ENCODE measurements around the gene KCNAB3. TPM values are rescaled to one million over a fixed set of nuclear protein-coding genes. Genes with fewer than 3 reads are reported as not detected.

Gene KCNAB3
- total RNA-seq, 1 donor from 2014 or later = 2.6 TPM

GRCh38 chr17:7887482-7888183 lies 42.0 kb downstream of the KCNAB3 start:
- H3K36me3 Mint-ChIP-seq (ENCODE audit: unreplicated experiment) = peaks cover 21% of the 10 kb centered on the region
- peaks cover 3% of the 10 kb centered on the region for H3K4me1 Mint-ChIP-seq (ENCODE audit: unreplicated experiment)
- H3K9me3 Mint-ChIP-seq (ENCODE audit: unreplicated experiment) = no peaks in the 10 kb centered on the region
- H3K27ac Mint-ChIP-seq (ENCODE audit: unreplicated experiment) = no peak overlapping the region
- no peaks in the 10 kb centered on the region for H3K27me3 Mint-ChIP-seq (ENCODE audit: unreplicated experiment)
- DNase-seq (ENCODE audit: extremely low spot score, unreplicated experiment) = peak; percentile 98
- H3K4me3 Mint-ChIP-seq (ENCODE audit: unreplicated experiment) = no peak overlapping the region
- TF ChIP-seq CTCF (IDR thresholded peaks at IDR 0.05) = no peak

GRCh38 chr17:7887038-7887481 lies 42.6 kb downstream of the KCNAB3 start:
- H3K36me3 Mint-ChIP-seq (ENCODE audit: unreplicated experiment) = peaks cover 20% of the 10 kb centered on the region
- TF ChIP-seq CTCF (IDR thresholded peaks at IDR 0.05) = peak; percentile 31
- no peak overlapping the region for H3K4me3 Mint-ChIP-seq (ENCODE audit: unreplicated experiment)
- peaks cover 3% of the 10 kb centered on the region for H3K4me1 Mint-ChIP-seq (ENCODE audit: unreplicated experiment)
- H3K9me3 Mint-ChIP-seq (ENCODE audit: unreplicated experiment) = no peaks in the 10 kb centered on the region
- H3K27me3 Mint-ChIP-seq (ENCODE audit: unreplicated experiment) = no peaks in the 10 kb centered on the region
- no peak for DNase-seq (ENCODE audit: extremely low spot score, unreplicated experiment)
- no peak overlapping the region for H3K27ac Mint-ChIP-seq (ENCODE audit: unreplicated experiment)

GRCh38 chr17:7886227-7887037 lies 43.2 kb downstream of the KCNAB3 start:
- Mint-ChIP-seq H3K9me3 (ENCODE audit: unreplicated experiment) (no peaks in the 10 kb centered on the region), H3K4me1 (ENCODE audit: unreplicated experiment) (peaks cover 3% of the 10 kb centered on the region), H3K36me3 (ENCODE audit: unreplicated experiment) (peaks cover 15% of the 10 kb centered on the region), H3K27me3 (ENCODE audit: unreplicated experiment) (no peaks in the 10 kb centered on the region), H3K27ac (ENCODE audit: unreplicated experiment) (no peak overlapping the region), H3K4me3 (ENCODE audit: unreplicated experiment) (no peak overlapping the region)
- TF ChIP-seq CTCF (IDR thresholded peaks at IDR 0.05) = no peak
- no peak for DNase-seq (ENCODE audit: extremely low spot score, unreplicated experiment)

DNA sequence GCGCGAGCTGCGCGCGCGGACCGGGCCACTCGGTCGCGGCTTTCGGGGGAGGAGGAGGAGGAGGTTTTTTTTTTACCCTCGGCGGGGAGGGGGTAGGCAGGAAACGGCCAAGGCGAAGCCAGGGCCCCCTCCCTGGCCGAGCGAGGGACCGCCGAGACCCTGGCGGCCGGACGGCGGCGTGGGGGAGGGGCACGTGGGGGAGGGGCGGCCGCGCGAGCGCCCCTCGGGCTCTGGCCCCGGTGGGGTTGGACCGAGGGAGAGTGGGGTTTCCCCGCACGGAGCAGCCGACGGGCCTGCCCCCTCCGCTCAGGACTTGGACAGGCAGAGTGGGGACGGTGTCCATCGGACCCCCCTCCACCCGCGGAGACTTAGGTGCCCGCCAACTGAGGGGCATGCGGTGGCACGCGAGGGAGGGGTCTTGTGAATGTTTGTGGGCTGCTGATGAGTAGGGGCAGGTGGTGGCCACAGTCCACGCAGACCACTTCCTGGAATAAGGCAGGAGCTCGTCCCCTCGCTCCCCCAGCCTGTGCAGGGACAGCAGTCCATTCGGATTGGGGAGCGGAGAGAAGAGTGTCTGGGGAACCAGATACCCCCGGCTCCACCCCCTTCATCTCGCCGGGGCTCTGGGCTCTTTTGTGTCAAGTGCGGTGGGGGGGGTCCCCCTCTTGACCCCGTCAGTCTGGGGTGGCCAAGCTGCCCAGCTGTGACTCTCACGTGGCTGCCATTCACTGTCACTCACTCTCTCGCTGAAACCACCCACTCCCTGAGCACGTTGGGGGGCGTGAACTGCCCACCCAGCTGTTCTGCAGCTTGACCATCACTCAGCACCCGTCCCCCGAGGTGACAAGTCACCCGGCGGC lies 44.1 kb downstream of the KCNAB3 start:
- peak overlapping the region; percentile 60 for H3K27ac Mint-ChIP-seq (ENCODE audit: unreplicated experiment)
- no peak for DNase-seq (ENCODE audit: extremely low spot score, unreplicated experiment)
- peaks cover 9% of the 10 kb centered on the region for H3K36me3 Mint-ChIP-seq (ENCODE audit: unreplicated experiment)
- no peaks in the 10 kb centered on the region for H3K9me3 Mint-ChIP-seq (ENCODE audit: unreplicated experiment)
- H3K27me3 Mint-ChIP-seq (ENCODE audit: unreplicated experiment) = no peaks in the 10 kb centered on the region
- peaks cover 3% of the 10 kb centered on the region for H3K4me1 Mint-ChIP-seq (ENCODE audit: unreplicated experiment)
- H3K4me3 Mint-ChIP-seq (ENCODE audit: unreplicated experiment) = no peak overlapping the region
- no peak for TF ChIP-seq CTCF (IDR thresholded peaks at IDR 0.05)
